ENCODE results near the gene SLC25A17. TPM values are rescaled to one million over a fixed set of nuclear protein-coding genes. Genes with fewer than 3 reads are reported as not detected.
"Not testable (repeated sequence)": the region's sequence is repeated elsewhere in the genome, so short reads cannot be mapped to it uniquely, and the experiment has no call there.

Gene SLC25A17
- total RNA-seq, 1 donor from 2014 or later, result 14.8 TPM

DNA sequence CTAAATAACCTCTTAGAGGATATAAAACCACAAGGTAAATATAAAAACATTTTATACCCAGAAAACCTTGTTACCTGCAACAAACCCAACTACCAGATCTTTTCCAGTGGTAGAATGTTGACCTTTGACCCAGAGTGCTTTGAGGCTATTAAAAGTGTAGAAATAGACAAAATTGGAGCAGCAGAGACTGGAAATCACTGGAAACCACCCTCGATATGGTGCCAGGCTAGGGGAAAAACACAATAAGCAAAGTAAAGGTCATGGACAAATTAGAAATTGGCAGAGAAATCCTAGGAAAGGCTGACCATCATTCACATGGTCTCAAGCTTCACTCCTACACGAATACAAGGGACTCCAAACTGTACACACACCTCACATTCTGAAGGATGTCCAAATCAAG lies 26.7 kb downstream of the SLC25A17 start:
- ChIA-PET CTCF (no interaction called here), POLR2A (interaction anchor here (0.6 kb wide), 1 partner anchor 704 kb away, joined by 3 read pairs; no protein-coding TSS in a partner anchor)
- Mint-ChIP-seq H3K27ac (no peak overlapping the region), H3K4me1 (peaks cover 14% of the 10 kb centered on the region), H3K36me3 (ENCODE audit: low read depth) (peaks cover 44% of the 10 kb centered on the region), H3K9me3 (peaks cover 2% of the 10 kb centered on the region), H3K4me3 (no peak overlapping the region), H3K27me3 (no peaks in the 10 kb centered on the region)
- ATAC-seq (ENCODE audit: low read depth) (no peak), DNase-seq (no peak)
- intact Hi-C loops (cut with micrococcal nuclease), result no loop called here
- TF ChIP-seq, protein P1, sequence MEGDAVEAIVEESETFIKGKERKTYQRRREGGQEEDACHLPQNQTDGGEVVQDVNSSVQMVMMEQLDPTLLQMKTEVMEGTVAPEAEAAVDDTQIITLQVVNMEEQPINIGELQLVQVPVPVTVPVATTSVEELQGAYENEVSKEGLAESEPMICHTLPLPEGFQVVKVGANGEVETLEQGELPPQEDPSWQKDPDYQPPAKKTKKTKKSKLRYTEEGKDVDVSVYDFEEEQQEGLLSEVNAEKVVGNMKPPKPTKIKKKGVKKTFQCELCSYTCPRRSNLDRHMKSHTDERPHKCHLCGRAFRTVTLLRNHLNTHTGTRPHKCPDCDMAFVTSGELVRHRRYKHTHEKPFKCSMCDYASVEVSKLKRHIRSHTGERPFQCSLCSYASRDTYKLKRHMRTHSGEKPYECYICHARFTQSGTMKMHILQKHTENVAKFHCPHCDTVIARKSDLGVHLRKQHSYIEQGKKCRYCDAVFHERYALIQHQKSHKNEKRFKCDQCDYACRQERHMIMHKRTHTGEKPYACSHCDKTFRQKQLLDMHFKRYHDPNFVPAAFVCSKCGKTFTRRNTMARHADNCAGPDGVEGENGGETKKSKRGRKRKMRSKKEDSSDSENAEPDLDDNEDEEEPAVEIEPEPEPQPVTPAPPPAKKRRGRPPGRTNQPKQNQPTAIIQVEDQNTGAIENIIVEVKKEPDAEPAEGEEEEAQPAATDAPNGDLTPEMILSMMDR (IDR thresholded peaks at IDR 0.05), result no peak

DNA sequence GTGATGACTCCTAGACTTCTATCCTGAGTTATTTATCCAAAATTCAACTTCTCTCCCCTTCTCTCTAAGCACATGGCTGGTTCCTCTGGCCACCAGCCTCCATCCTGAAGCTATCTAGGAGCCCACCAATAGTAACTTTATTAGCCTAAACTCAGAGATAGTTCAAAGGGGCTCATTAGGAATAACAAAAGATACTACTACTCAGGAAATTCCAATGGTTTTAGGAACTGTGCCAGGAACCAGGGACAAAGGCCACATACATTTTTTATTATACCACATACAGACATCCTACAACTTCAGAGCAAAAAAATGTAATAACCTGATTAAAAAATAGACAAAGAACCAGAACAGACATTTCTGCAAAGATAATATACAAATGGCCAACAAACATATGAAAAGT lies 27.9 kb downstream of the SLC25A17 start:
- no peak for DNase-seq
- POLR2A ChIA-PET, result no interaction called here
- peaks cover 14% of the 10 kb centered on the region for H3K4me1 Mint-ChIP-seq
- TF ChIP-seq, protein P1 (IDR thresholded peaks at IDR 0.05), result no peak
- intact Hi-C loops (cut with micrococcal nuclease), result no loop called here
- no peak overlapping the region for H3K4me3 Mint-ChIP-seq
- H3K9me3 Mint-ChIP-seq, result peaks cover 2% of the 10 kb centered on the region
- CTCF ChIA-PET, result no interaction called here
- no peak for ATAC-seq (ENCODE audit: low read depth)
- no peak overlapping the region for H3K27ac Mint-ChIP-seq
- H3K36me3 Mint-ChIP-seq (ENCODE audit: low read depth), result peaks cover 51% of the 10 kb centered on the region
- H3K27me3 Mint-ChIP-seq, result no peaks in the 10 kb centered on the region

- no peak overlapping the region for H3K4me3 Mint-ChIP-seq
- POLR2A ChIA-PET, result no interaction called here
- ATAC-seq (ENCODE audit: low read depth) (no peak), DNase-seq (no peak)
- TF ChIP-seq, protein P1 (IDR thresholded peaks at IDR 0.05), result no peak
- intact Hi-C loops (cut with micrococcal nuclease), result no loop called here
- peaks cover 2% of the 10 kb centered on the region for H3K9me3 Mint-ChIP-seq
- peaks cover 62% of the 10 kb centered on the region for H3K36me3 Mint-ChIP-seq (ENCODE audit: low read depth)
- H3K4me1 Mint-ChIP-seq, result peaks cover 14% of the 10 kb centered on the region
- no peak overlapping the region for H3K27ac Mint-ChIP-seq
- no peaks in the 10 kb centered on the region for H3K27me3 Mint-ChIP-seq
- CTCF ChIA-PET, result no interaction called here
These were observed 30.0 kb downstream of the SLC25A17 start for GRCh38 chr22:40789131-40789530.

DNA sequence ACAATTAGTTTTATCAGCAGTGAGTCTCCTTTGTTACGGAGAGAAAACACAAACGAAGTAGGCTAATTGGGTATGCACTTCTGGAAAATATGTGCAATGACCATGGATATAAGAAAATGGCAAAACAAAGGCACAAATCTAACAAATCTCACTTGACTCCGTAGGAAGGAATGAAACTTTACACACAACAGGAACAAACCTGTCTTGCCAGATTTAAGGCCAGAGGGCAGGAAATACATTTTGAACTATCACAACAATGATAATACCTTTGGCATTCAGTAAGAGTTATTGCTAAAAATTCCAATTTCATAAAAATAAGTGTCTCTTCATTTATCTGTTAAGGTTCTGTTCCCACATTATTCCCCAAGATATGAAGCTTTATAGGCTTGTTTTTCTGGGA lies 36.6 kb downstream of the SLC25A17 start:
- DNase-seq, result no peak
- TF ChIP-seq, protein P1 (IDR thresholded peaks at IDR 0.05), result no peak
- H3K4me3 Mint-ChIP-seq, result no peak overlapping the region
- ChIA-PET POLR2A (no interaction called here), CTCF (no interaction called here)
- intact Hi-C loops (cut with micrococcal nuclease), result no loop called here
- no peak for ATAC-seq (ENCODE audit: low read depth)
- no peak overlapping the region for H3K27ac Mint-ChIP-seq
- no peaks in the 10 kb centered on the region for H3K9me3 Mint-ChIP-seq
- H3K36me3 Mint-ChIP-seq (ENCODE audit: low read depth), result peaks cover 53% of the 10 kb centered on the region
- no peaks in the 10 kb centered on the region for H3K27me3 Mint-ChIP-seq
- no peaks in the 10 kb centered on the region for H3K4me1 Mint-ChIP-seq

DNA sequence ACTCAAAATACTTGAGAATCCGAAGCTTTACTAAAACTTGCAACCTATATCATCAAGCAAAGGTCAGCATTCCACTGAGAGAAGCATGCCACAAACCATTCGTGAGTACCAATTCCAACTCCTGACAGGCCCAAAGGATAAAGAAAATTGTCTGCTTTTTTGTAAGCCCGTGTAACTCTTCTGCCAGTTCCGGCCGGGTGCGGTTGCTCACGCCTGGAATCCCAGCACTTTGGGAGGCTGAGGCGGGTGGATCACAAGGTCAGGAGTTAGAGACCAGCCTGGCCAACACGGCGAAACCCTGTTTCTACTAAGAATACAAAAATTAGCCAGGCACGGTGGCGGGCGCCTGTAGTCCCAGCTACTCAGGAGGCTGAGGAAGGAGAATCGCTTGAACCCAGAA lies 37.4 kb downstream of the SLC25A17 start:
- POLR2A ChIA-PET; intact Hi-C loops (cut with micrococcal nuclease); H3K27me3 Mint-ChIP-seq; H3K27ac Mint-ChIP-seq; DNase-seq; H3K4me3 Mint-ChIP-seq; H3K9me3 Mint-ChIP-seq; CTCF ChIA-PET; ATAC-seq (ENCODE audit: low read depth); H3K4me1 Mint-ChIP-seq: not testable (repeated sequence)
- peaks cover 55% of the 10 kb centered on the region for H3K36me3 Mint-ChIP-seq (ENCODE audit: low read depth)

DNA sequence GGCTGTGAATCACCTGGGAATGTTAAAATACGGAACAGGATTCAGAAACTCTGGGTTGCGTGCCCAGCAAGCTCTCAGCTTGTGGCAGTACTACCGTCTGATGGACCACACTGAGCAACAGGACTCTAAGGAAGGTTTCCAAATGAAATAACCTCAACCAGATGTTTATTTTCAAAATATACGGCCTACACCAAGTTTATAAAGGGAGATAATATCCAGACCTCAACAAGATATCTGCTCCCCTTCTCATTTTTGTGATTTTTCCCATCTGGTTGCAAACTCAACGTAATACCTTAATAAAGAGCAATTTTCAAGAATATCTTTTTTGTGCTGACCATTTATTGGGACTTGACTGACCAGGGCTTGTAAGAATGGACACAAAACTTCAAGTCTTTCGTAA lies 49.4 kb downstream of the SLC25A17 start:
- ChIA-PET CTCF (no interaction called here), POLR2A (no interaction called here)
- Mint-ChIP-seq H3K27ac (no peak overlapping the region), H3K27me3 (no peaks in the 10 kb centered on the region), H3K4me3 (no peak overlapping the region), H3K9me3 (no peaks in the 10 kb centered on the region), H3K4me1 (peaks cover 20% of the 10 kb centered on the region), H3K36me3 (ENCODE audit: low read depth) (peaks cover 45% of the 10 kb centered on the region)
- intact Hi-C loops (cut with micrococcal nuclease), result loop anchor here (5.0 kb wide), 1 partner anchor 717 kb away; no protein-coding TSS in a partner anchor
- ATAC-seq (ENCODE audit: low read depth) (no peak), DNase-seq (no peak)
- TF ChIP-seq, protein P1 (IDR thresholded peaks at IDR 0.05), result no peak
